SH-SY5Y (cell line): ENCODE results near the gene ARHGAP40.

ENCODE experiments used
- GATA2 ChIP-seq: IDR thresholded peaks from 2 replicates; pipeline ENCODE4 v1.6.1; 2011; ENCODE audit warnings: mild to moderate bottlenecking, low read depth, low read length
- GATA3 ChIP-seq: IDR thresholded peaks from 2 replicates; pipeline ENCODE4 v1.6.1; 2011; ENCODE audit warnings: low read depth, mild to moderate bottlenecking, low read length, moderate library complexity

DNA sequence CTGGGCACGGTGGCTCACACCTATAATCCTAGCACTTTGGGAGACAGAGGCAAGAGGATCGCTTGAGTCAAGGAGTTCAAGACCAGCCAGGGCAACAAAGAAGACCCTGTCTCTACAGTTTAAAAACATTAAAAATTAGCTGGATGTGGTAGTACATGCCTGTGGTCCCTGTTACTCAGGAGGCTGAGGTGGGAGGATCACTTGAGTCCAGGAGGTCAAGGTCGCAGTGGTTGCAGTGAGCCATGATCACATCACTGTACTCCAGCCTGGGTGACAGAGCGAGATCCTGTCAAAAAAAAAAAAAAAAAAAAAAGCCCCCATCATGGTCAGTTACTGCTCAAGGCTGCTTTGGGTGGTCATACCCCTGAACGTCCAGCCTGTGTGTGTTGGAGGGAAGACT lies 55.8 kb downstream of the ARHGAP40 start:
- TF ChIP-seq GATA2 (no peak), GATA3 (no peak)
